GM19240 (cell line): ENCODE results near the gene XKR7.

Experiments used
- DNase-seq: peaks from one replicate; pipeline ENCODE4 v3.0.0; 2011; ENCODE audit warnings: low spot score; ENCODE audit not compliant: insufficient read length

The XKR7 gene

DNA sequence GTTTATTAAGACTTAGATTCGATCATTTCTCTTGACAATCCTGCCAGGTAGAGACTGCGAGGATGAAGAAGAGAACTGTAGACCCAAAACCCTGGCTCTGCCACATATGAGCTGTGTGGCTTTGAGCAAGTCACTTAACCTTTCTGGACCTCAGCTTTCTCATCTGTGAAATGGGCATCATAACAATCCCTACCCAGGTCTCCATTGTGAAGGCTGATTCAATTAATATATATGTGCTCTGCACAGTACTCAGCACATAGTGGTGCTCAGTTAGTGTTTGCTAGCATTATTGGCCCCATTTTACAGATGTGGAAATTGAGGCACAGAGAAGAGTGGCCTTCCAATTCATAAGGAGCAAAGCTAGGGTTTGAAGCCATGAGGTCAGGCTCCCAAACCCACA is 7.9 kb downstream of the XKR7 start:
- DNase-seq = no peak

DNA sequence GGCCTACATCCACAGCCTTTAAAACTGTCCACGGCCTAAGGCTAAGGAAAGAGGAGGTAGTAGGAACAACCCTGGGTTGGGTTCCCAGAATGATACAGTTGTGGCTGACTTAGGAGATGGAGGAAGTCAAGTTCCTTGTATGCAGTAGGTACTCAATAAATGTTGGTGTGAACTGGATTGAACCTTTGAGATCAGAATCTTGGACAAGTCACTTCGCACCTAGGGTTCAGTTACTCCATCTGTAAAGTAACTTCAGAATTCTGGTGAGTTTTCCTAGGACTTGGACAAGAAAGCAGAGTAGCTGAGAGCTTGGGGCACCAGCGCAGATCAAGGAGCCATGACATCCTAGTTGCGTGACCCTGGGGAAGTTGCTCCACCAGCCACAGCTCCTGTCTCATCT is 9.1 kb downstream of the XKR7 start:
- DNase-seq = no peak

DNA sequence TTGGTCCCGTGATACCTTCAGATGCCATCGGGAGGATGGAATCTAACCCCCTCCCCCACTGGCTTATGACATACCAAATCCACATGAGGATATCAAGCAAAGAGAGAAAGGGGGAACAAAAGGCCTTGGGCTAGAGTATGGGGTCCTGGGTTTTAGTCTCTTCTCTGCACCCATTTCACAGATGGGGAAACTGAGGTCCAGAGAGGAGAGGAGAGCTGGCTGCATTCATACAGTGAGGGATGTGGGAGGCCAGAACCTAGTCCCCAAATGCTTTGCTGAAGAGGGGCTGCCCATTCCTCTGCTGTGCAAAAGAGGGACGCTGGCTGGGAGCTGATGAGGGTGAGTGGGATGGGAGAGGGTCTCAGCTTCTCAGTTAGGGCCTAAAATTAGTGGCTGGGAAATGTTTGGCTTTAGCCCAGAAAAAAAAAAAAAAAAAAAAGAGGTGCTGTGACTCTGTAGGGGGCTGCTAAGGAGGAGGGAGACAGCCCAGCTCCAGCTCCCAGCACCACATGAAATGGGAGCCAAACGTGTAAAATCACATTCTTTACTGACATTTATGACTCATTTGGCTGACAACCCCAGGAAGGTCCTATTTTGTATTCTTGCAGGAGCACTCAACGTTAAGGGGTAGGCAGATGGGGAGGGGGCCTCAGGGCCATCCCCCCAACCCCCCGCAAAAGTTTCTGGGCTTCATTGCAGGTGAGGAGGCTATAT is 11.9 kb downstream of the XKR7 start:
- DNase-seq = no peak

DNA sequence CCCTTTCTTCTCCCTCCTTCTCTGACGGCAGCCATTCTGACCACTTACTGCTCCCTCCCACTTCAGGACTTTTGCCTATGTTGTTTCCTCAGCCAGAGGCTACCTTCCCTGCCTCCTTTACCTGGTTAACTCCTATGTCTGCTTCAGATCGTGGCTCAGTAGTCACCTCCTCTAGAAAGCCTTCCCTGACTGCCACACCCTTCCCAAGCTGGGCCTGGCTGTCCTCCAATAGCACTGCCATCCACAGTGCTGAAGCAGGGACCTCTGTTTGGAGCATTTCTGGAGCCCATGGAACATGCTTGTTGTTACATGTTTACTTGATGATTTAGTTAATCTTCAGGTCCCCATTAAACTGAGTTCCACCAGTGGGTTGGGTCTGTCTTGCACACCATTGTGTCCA is 13.8 kb downstream of the XKR7 start:
- DNase-seq = no peak

DNA sequence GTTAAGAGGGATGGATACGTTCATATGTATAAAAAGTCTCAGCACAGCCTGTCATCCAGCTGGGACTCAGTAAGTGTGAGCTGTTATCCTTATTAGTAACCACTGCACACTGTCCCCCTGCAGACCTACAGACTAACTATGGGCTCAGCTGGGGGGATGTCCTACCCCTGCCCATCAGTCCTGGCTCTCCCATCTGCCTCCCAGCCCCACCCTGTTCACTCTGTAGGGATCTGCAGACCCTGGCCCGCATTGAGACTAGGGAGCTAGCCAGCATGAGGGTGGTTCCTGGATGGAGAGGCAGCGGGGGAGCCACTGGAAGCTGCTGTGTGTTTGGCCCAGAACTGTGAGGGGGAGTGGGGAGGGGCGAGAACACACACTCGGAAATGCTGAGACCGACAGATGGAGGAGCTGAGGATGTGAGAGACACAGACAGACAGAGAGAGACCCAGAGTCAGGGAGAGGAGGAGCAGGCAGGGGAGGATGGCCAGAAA is 17.1 kb downstream of the XKR7 start:
- no peak for DNase-seq

DNA sequence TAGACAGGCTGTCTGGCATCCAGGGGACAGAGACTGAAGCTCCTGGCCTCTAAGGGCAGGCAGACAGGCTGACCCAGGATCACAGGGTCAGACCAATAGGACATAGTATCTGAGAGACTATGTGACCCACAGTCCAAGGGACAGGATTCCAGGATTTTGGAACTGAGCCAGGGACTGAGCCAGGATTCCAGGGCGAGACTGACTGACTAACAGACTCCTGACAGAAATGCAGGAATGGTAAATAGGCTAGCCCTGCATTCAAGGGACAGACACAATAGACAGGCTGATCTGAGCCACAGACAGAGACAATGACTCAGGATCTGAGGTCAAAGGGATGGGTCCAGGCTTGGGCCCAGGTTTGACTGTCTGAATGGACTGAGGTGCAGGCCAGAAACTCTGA is 19.8 kb downstream of the XKR7 start:
- no peak for DNase-seq

DNA sequence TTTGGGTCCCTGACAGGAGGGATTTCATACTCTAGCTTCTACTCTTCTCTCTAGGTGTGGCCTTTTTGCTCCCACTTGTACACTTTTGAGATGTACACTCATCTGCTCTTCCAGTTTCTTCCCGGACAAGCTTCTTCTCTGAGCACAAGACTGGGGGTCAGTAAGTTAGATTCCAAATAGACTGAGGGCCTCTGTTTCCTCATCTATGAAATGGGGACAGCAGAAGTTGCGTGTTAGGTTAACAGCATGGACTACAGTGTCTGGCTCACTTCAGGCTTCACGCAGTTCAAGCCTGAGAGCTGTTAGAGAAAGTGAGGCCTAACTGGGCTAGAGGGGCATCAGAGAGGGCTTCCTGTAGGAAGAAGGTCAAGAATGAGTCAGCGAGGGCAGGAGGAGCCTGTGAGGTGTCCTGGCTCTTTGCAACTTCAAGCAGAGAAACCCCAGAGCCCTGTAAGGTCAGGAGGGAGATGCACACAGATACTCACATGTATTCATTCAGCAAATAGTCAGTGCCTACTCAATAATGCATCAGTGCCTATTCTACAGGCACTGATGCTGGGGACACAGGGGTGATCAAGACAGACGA is 20.6 kb downstream of the XKR7 start:
- no peak for DNase-seq

DNA sequence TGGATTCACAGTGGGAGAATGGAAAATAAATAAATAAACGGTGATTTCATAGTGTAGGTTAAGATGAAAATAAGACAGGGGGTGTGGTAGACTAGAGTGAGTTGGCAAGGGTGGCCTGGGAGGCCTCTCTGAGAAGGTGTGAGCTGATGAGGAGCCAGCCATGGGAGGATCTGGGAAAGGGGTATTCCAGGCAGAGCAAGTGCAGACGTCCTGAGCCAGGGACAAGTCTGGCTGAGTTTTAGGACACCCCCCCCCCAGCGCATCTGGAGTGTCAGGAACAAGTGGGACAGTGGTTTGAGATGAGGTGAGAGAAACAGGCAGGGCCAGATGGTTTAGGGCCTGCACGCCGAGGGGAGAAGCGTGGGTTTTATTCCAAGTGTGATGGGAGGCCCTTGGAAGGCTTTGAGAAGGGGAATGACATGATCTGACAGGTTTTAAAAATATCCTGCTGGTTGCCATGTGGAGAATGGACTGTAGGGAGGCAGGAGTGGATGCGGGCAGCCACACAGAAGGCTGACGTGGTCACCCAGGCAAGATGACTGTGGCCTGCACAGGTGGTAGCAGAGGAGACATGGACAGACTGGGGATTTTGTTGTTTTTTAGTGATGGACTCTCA is 21.2 kb downstream of the XKR7 start:
- no peak for DNase-seq

DNA sequence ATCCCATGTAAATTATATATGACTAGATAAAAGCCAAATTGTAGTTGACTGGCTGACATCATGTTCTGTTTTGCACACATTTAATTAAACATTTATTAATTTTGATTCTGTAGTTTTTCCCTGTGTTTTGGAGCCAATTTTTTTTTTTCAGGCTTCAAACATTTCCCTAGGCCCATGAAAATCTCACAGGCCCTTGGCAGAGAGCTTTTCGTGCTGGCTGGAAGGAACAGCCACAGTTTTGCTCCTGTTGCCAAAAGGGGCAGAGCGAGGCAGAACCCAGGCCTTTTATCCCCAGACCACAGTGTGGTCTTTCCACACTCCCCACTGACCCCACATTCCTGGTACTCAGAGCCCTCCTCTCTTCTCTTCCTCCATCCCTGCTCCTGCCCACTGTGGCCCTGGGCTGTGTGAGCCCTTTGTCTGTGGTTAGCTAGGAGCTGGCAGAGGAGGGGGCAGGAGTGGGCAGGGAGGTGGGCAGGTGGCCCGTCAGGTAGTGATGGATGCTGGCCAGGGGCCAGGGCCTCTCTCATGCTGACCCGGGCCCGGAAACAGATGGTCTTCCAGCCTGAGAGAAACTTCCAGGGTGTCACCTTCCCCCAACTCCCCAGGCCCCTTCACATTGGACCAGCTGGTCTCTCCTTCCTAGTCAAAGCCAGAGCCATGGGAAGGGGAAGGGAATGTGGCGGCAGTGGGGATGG is 22.8 kb downstream of the XKR7 start:
- no peak for DNase-seq

DNA sequence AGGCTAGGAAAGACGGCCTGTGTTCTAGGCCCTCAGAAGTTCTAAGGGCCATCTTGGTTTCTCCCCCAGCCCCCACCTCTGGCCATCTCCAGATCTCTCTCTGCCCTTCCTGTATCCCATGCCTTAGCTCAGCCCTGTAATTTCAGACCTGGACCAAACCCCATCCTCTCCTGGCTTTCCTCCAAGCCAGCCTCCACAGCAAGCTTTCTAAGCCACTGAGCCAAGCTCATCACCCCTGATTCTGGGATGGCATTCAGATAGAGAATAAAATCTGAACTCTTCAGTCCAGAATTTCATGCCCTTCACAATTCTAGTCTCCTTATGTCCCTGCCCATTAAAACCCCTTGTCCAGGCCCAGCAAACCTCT is 23.4 kb downstream of the XKR7 start:
- no peak for DNase-seq

DNA sequence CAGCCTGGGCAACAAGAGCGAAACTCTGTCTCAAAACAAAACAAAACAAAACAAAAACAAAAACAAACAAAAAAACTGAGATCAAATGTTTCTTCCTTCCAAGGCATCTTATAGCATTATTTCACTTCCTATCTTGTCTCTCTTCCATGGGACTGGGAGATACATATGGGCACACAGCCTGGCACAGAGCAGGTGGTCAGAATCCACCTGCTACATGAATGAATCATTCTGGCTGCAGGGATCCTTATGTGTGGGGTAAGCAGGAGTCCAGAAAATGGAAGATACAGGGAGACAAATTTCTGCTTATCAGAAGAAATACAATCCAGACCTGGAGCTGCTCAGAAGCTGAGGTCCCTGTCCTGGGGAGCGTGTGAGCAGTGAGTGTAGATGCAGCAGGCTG is 24.1 kb downstream of the XKR7 start:
- DNase-seq = no peak

DNA sequence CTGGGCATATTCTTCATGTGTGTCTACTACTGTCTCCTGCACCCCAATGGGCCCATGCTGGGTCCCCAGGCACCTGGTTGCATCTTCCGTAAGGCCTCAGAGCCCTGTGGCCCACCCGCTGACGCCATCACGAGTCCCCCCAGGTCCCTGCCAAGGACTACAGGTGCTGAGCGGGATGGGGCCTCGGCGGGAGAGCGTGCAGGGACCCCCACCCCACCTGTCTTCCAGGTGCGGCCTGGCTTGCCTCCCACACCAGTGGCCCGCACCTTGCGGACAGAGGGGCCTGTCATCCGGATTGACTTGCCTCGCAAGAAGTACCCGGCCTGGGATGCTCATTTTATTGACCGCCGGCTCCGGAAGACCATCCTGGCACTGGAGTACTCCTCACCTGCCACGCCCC is 29.0 kb downstream of the XKR7 start:
- DNase-seq = no peak

DNA sequence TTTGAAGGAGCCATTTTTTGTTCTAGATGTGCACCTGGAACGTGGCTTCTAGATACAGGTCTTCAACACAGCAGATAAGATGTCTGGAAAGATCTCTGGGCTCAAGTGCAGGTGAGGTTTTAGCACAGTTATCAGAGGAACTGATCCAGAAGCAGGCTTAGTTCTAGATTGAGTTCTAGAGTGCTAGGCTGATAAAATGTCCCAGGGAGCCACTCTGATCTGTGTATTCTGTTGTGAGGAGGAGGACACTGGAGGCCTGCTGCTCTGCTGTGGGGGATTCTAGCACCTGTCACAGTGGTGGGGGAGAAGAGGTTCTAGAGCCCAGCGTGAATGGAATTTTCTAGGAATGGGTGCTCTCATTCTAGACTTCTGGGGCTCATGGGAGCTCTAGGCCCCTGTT is 30.3 kb downstream of the XKR7 start:
- DNase-seq = no peak

DNA sequence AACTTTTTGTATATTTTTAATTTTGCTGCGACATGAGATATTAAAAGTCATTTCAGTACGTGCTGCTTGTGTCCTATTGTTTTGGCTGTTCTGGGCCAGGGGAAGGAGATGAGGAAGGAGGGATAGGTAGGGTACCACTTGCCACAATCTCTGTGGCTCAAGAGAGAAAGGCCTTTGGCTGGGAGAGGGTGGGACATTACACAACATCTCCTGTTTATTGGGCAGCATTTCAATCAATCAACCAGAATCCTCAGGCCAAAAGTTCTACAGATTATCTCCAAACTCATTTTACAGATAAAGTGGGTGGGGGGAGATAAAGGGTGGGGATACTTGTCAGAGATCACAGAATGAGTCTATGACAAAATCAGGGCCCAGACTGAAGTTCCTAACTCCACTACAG is 35.4 kb downstream of the XKR7 start:
- DNase-seq = no peak

DNA sequence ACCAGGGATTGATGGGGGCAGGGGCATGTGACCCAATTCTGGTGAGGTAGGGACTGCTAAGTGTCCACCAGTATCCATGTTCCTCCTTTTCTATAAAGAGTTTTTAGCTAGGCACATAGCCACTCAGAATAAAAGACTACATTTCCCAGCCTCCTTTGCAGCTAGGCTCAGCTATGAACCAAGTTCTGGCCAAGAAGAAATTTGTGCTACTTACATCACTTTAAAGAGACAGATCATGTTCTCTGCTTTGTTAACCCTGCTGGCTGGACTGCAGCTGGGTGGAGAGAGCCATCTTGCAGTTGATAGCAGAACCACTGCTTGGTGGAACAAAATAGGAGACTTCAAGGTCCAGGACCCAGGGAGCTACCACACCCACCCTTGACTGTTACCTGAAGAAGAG is 37.0 kb downstream of the XKR7 start:
- DNase-seq = no peak

DNA sequence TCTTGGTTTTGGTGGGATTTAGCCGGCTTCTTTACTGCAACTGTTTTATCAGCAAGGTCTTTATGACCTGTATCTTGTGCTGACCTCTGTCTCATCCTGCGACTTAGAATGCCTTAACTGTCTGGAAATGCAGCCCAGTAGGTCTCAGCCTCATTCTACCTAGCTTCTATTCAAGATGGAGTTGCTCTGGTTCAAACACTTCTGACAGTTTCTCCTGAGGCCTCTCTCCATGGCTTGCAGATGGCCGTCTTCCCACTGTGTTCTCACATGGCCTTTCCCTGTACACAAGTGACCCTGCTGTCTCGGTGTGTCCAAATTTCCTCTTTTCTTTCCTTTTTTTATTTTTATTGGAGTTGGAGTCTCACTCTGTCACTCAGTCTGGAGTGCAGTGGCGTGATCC is 38.1 kb downstream of the XKR7 start:
- no peak for DNase-seq

DNA sequence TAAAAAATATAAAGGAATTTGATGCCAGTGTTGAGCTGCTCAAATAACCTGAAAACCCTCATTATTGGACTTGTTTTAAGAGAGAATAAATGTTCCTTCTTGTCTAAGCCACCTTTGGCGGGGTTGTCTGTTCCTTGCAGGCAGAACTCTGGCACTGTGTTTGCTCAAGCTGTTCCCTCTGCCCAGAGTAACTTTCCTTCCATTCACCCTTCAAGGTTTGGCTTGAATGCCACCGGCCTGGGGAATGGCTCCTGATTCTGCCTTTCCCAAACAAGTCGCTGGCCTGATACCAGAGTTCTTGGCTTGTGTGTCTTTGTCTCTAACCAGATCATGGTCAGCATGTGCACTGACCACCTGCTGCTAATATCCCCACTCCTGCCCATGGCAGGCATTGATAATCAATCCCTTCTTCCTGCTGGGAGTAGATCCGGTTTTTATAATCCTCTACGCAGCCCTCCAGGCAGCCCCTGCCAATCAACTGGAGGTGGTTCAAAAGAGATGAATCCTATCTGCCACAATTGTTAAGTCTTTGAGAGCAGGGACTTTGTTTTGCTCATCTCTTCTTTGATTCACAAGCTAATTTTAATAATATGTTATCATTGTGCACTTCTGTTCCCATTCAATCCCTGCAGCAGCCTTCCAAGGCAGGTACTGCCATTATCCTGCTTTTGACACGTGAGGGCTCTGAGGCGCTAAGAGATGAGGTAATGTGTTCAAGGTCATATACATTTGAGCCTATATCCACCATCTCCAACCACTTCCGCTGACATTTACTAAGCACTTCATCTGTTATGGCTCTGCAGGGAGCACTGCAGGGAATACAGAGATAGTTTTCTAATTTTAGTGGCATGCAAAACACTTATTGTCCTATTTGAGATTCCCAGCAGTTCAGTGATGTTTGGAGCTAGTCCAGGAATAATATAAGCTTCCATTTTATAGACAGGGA is 39.2 kb downstream of the XKR7 start:
- DNase-seq = no peak

DNA sequence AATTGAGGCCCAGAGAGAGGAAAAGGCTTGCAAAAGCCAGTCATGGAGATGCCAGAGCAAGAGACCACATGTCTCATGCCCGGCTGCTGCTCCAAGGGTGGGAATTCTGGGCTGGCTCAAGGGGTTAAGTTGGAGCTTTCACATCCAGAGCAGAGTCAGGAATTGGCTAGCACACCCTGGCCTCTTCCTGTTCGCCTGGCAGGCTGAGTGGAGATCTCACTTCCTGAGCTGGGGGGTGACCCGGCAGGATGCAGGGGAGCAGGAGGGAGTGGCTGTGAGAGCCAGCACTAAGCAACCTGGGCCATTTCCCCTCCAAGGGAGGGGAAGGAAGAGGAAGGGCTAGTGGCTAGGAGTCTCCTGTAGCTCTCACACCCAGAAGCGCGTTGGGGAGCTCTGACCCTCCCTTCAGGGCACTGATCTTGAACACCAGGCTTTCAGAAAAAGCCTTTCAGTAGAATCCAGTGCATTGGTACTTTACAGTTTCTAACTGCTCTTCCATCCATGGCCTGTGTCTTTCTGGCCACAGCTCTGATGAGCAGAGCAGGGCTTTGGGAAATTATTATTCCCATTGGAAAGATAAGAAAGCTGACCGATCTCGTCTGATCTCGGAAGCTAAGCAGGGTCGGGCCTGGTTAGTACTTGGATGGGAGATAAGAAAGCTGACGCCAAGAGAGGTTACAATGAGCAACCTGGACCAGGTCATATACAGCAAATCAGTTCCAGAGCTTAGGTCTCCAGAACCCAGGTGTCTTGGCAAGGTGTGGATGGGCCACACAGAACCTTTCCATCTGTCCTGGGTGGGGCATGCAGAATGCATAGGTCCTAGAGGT is 40.1 kb downstream of the XKR7 start:
- no peak for DNase-seq

DNA sequence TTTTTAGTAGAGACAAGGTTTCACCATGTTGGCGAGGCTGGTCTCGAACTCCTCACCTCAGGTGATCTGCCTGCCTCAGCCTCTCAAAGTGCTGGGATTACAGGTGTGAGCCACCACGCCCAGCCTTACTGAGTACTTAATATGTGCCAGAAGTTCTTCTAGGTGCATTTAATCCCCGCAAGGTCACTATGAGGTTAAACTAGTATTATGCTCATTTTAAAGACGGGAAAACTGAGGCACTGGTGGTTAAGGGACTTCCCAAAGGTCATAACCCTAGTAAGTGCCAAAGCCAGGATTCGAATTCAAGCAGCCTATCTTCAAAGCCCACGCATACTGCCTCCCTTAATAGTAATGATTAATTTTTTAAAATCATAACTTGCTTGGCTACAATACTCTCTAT is 41.6 kb downstream of the XKR7 start:
- DNase-seq = no peak

DNA sequence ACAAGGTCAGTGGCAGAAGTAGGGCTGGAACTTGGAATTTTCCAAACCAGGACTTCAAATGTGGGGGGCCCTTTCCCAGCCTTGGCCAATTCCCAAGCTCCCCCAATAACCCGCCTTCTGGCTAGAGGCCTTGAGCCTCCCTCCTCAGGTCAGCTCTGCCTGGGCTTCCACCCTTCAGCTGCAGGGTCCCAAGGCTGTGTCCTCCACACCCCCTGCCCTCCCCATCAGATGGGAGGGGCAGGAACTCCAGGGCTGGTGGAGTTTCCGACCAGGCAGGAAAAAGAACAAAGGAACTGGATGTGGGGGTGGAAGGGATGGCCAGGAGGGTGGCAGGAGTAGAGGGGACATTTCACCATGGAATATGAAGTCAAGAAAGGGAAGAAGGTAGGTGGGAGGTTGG is 42.1 kb downstream of the XKR7 start, which contains the start of gene CCM2L:
Gene CCM2L (plus strand): TSS at position 338 of the 400 bp plus-strand sequence. CDS start 17 bp downstream, at position 355.
- DNase-seq = no peak
